MCF 10A (cell line): ENCODE data around the gene PLA2G3. TPM values are rescaled to one million over a fixed set of nuclear protein-coding genes. Genes with fewer than 3 reads are reported as not detected.

Experiments used
- BruUV-seq: library from RNA; stranded (reverse); fragments of 400-500 nt; replicated peaks from 2 replicates; lab custom pipeline; 2021; lab: Mats Ljungman, UMichigan
- CTCF ChIA-PET: fragments of 300-600 bp; sonication (Branson Sonifier 250); formaldehyde crosslinking; extraction: SDS; loops from one replicate; lab custom pipeline; 2021; ENCODE audit warnings: antibody characterized with exemption, inconsistent platforms; lab: Yijun Ruan, JAX
- POLR2A ChIA-PET: fragments of 300-600, 350-650 bp; sonication (Branson Sonifier 250); formaldehyde crosslinking; extraction: SDS; loops from one replicate; lab custom pipeline; 2020; ENCODE audit warnings: antibody characterized with exemption, inconsistent platforms; lab: Yijun Ruan, JAX
- DNase-seq: peaks from one replicate; pipeline ENCODE4 v3.0.0-alpha.2; 2018; ENCODE audit not compliant: unreplicated experiment
- H3K27ac Mint-ChIP-seq: one replicate; pipeline ENCODE4 v1.8.0; 2022; ENCODE audit warnings: mild to moderate bottlenecking, low read depth, mixed read lengths; ENCODE audit not compliant: unreplicated experiment
- H3K27me3 Mint-ChIP-seq: one replicate; pipeline ENCODE4 v1.8.0; 2022; ENCODE audit warnings: mixed read lengths; ENCODE audit not compliant: insufficient read depth, unreplicated experiment
- H3K36me3 Mint-ChIP-seq: one replicate; pipeline ENCODE4 v1.8.0; 2022; ENCODE audit warnings: mild to moderate bottlenecking, moderate library complexity, mixed read lengths; ENCODE audit not compliant: insufficient read depth, unreplicated experiment
- H3K4me1 Mint-ChIP-seq: one replicate; pipeline ENCODE4 v1.8.0; 2022; ENCODE audit warnings: mixed read lengths; ENCODE audit not compliant: insufficient read depth, unreplicated experiment
- H3K4me3 Mint-ChIP-seq: one replicate; pipeline ENCODE4 v1.8.0; 2022; ENCODE audit warnings: mild to moderate bottlenecking, moderate library complexity, mixed read lengths; ENCODE audit not compliant: unreplicated experiment
- H3K9me3 Mint-ChIP-seq: one replicate; pipeline ENCODE4 v1.8.0; 2022; ENCODE audit warnings: mixed read lengths; ENCODE audit not compliant: unreplicated experiment
- intact Hi-C: fragments of 100-400 bp; cut with micrococcal nuclease; formaldehyde crosslinking; loops from 2 replicates; pipeline ENCODE4 v1.14.1; 2022
- total RNA-seq: library from RNA; stranded (reverse); gene quantifications from 2 replicates; pipeline ENCODE4 v1.2.3, GENCODE V29; 2022
- TF ChIP-seq, protein P1 (sequence below): fragments of 200-600 bp; IDR thresholded peaks from one replicate; pipeline ENCODE4 v1.8.0; 2022; ENCODE audit warnings: antibody characterized with exemption, mild to moderate bottlenecking; ENCODE audit not compliant: unreplicated experiment

PLA2G3 gene
- total RNA-seq, 1 experiment from 2014 or later = not detected

DNA sequence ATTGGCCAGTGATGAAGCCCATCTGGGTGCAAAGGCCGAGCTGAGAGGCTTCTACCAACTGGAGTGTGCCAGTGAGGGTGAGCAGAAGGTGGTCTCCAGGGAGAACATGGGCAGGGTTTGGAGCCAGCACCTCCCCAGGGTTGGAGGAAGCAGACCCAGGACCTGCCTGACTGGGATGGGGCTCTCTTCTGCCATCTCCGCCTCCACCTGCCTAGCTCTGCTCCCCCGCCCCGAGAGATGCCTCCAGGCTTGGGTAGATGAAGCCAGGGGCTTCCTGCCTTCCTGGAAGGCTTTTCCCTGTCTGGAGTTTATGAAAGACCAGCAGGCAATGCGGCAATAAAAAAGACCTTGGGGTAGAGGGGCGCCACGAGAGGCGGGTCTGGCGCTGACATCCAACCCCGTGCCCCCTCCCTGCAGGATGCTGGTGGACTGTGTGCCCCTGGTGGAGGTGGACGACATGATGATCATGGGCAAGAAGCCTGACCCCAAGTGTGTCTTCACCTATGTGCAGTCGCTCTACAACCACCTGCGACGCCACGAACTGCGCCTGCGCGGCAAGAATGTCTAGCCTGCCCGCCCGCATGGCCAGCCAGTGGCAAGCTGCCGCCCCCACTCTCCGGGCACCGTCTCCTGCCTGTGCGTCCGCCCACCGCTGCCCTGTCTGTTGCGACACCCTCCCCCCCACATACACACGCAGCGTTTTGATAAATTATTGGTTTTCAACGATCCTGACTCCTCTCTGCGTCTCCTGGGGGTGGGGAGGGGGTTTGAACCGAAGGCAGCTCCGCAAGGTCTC, 36.2 kb downstream of the PLA2G3 start:
- BruUV-seq = no TSS peak
- DNase-seq = no peak
- CTCF ChIA-PET = interaction anchor here (0.7 to 2.4 kb wide), 3 partner anchors 19 to 234 kb away, joined by 3 to 6 read pairs (median 3); no protein-coding TSS in a partner anchor
- H3K4me1 Mint-ChIP-seq = peaks cover 33% of the 10 kb centered on the region
- no peaks in the 10 kb centered on the region for H3K9me3 Mint-ChIP-seq
- H3K36me3 Mint-ChIP-seq = peaks cover 7% of the 10 kb centered on the region
- no peak overlapping the region for H3K4me3 Mint-ChIP-seq
- no peak overlapping the region for H3K27ac Mint-ChIP-seq
- TF ChIP-seq, protein P1, sequence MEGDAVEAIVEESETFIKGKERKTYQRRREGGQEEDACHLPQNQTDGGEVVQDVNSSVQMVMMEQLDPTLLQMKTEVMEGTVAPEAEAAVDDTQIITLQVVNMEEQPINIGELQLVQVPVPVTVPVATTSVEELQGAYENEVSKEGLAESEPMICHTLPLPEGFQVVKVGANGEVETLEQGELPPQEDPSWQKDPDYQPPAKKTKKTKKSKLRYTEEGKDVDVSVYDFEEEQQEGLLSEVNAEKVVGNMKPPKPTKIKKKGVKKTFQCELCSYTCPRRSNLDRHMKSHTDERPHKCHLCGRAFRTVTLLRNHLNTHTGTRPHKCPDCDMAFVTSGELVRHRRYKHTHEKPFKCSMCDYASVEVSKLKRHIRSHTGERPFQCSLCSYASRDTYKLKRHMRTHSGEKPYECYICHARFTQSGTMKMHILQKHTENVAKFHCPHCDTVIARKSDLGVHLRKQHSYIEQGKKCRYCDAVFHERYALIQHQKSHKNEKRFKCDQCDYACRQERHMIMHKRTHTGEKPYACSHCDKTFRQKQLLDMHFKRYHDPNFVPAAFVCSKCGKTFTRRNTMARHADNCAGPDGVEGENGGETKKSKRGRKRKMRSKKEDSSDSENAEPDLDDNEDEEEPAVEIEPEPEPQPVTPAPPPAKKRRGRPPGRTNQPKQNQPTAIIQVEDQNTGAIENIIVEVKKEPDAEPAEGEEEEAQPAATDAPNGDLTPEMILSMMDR = no peak
- POLR2A ChIA-PET = interaction anchor here (0.5 to 1.0 kb wide), 2 partner anchors 22 to 150 kb away, joined by 3 read pairs; no protein-coding TSS in a partner anchor
- intact Hi-C loops = no loop called here
- no peaks in the 10 kb centered on the region for H3K27me3 Mint-ChIP-seq

DNA sequence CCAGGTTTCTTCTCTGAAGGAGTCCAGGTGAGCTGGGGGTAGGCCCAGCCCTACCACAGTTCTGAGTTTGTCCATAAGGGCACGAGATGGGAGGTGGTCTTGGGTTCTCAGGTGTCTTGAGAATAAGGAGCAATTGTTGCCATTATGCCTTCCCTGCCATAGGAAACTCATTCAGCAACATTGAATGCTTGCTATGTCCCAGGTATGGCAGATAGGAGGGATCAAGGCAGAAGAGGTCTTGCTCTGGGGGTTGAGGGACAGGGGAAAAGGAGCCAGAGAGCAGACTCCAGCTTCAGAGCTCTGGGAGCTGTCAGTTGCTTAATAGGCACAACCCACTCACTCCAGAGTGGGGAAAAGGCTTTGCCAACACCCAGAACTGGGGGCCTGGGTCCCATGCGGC, 37.2 kb downstream of the PLA2G3 start:
- peaks cover 33% of the 10 kb centered on the region for H3K4me1 Mint-ChIP-seq
- no peaks in the 10 kb centered on the region for H3K9me3 Mint-ChIP-seq
- TF ChIP-seq, protein P1 = no peak
- H3K4me3 Mint-ChIP-seq = no peak overlapping the region
- peak overlapping the region; percentile 73 for H3K27ac Mint-ChIP-seq
- H3K36me3 Mint-ChIP-seq = peaks cover 7% of the 10 kb centered on the region
- no TSS peak for BruUV-seq
- ChIA-PET CTCF (interaction anchor here (2.4 kb wide), 1 partner anchor 18 kb away, joined by 6 read pairs; no protein-coding TSS in a partner anchor), POLR2A (interaction anchor here (0.6 to 2.2 kb wide), 5 partner anchors 21 to 210 kb away, joined by 3 to 10 read pairs (median 4); partner anchors contain the start of genes MORC2, SMTN and TUG1)
- H3K27me3 Mint-ChIP-seq = no peaks in the 10 kb centered on the region
- intact Hi-C loops = no loop called here
- DNase-seq = no peak

GRCh38 chr22:31102441-31103081, 37.7 kb downstream of the PLA2G3 start:
- intact Hi-C loops = no loop called here
- ChIA-PET POLR2A (interaction anchor here (0.6 to 2.2 kb wide), 6 partner anchors 18 to 211 kb away, joined by 3 to 10 read pairs (median 6); partner anchors contain the start of genes MORC2, SMTN and TUG1), CTCF (interaction anchor here (0.7 to 1.1 kb wide), 5 partner anchors 10 to 468 kb away, joined by 3 to 4 read pairs (median 4); no protein-coding TSS in a partner anchor)
- Mint-ChIP-seq H3K4me3 (no peak overlapping the region), H3K9me3 (no peaks in the 10 kb centered on the region), H3K27me3 (no peaks in the 10 kb centered on the region), H3K27ac (peak overlapping the region; percentile 73), H3K36me3 (peaks cover 12% of the 10 kb centered on the region), H3K4me1 (peaks cover 28% of the 10 kb centered on the region)
- TF ChIP-seq, protein P1 = no peak
- no TSS peak for BruUV-seq
- DNase-seq = peak; percentile 79
